DOHH2 (cell line): ENCODE measurements around the gene OSBPL10.

Source experiments
- H3F3A ChIP-seq: fragments of 200-600 bp; sonication (generic), shearing (Covaris generic); 2 replicates; pipeline ENCODE4 v1.6.0; 2016; ENCODE audit warnings: antibody characterized with exemption, mild to moderate bottlenecking; ENCODE audit not compliant: control insufficient read depth, insufficient read depth
- H3K27ac ChIP-seq: fragments of 200-600 bp; sonication (generic); 2 replicates; pipeline ENCODE4 v1.5.1; 2014; ENCODE audit warnings: low read depth, mild to moderate bottlenecking, low read length, moderate library complexity
- H3K27me3 ChIP-seq: fragments of 200-600 bp; sonication (generic); 2 replicates; pipeline ENCODE4 v1.6.1; 2014; ENCODE audit warnings: mild to moderate bottlenecking, low read length, mixed read lengths; ENCODE audit not compliant: control insufficient read depth
- H3K36me3 ChIP-seq: fragments of 200-600 bp; sonication (generic); 2 replicates; pipeline ENCODE4 v1.6.1; 2014; ENCODE audit warnings: mild to moderate bottlenecking, low read length, moderate library complexity, mixed read lengths; ENCODE audit not compliant: control insufficient read depth
- H3K4me1 ChIP-seq: fragments of 200-600 bp; sonication (generic); 2 replicates; pipeline ENCODE4 v1.6.1; 2014; ENCODE audit warnings: mild to moderate bottlenecking, low read length, mixed read lengths; ENCODE audit not compliant: control insufficient read depth
- H3K4me2 ChIP-seq: fragments of 200-600 bp; sonication (generic); 2 replicates; pipeline ENCODE4 v1.6.0; 2014; ENCODE audit warnings: mild to moderate bottlenecking, low read length, moderate library complexity
- H3K4me3 ChIP-seq: fragments of 200-600 bp; sonication (generic); 2 replicates; pipeline ENCODE4 v1.5.1; 2014; ENCODE audit warnings: mild to moderate bottlenecking, low read length, mixed read lengths
- H3K79me2 ChIP-seq: fragments of 200-600 bp; sonication (generic); 2 replicates; pipeline ENCODE4 v1.6.1; 2014; ENCODE audit warnings: mild to moderate bottlenecking, low read length, mixed read lengths; ENCODE audit not compliant: control insufficient read depth
- H3K9me2 ChIP-seq: fragments of 200-600 bp; sonication (generic); replicated peaks from 2 replicates; pipeline ENCODE4 v1.6.1; 2014; ENCODE audit warnings: mild to moderate bottlenecking, low read length, mixed read lengths; ENCODE audit not compliant: control insufficient read depth
- H3K9me3 ChIP-seq: fragments of 200-600 bp; sonication (generic); 2 replicates; pipeline ENCODE4 v1.6.1; 2014; ENCODE audit warnings: antibody characterized with exemption, low read length, mixed read lengths; ENCODE audit not compliant: control insufficient read depth, insufficient read depth
- H4K20me1 ChIP-seq: fragments of 200-600 bp; sonication (generic); 2 replicates; pipeline ENCODE4 v1.6.0; 2014; ENCODE audit warnings: low read depth, mild to moderate bottlenecking, antibody characterized with exemption, low read length, moderate library complexity; ENCODE audit not compliant: control insufficient read depth, insufficient read depth
- EZH2phosphoT487 ChIP-seq: fragments of 200-600 bp; sonication (generic); IDR thresholded peaks from 2 replicates; pipeline ENCODE4 v1.6.1; 2017; ENCODE audit warnings: borderline replicate concordance, mild to moderate bottlenecking, antibody characterized with exemption, low read length, moderate library complexity, mixed read lengths
- TF ChIP-seq, protein P1 (sequence below): fragments of 200-600 bp; sonication (generic); IDR thresholded peaks from one replicate; pipeline ENCODE4 v1.5.1; 2014; ENCODE audit warnings: antibody characterized with exemption, mild to moderate bottlenecking, low read depth, low read length; ENCODE audit not compliant: poor library complexity, severe bottlenecking

Gene OSBPL10

DNA sequence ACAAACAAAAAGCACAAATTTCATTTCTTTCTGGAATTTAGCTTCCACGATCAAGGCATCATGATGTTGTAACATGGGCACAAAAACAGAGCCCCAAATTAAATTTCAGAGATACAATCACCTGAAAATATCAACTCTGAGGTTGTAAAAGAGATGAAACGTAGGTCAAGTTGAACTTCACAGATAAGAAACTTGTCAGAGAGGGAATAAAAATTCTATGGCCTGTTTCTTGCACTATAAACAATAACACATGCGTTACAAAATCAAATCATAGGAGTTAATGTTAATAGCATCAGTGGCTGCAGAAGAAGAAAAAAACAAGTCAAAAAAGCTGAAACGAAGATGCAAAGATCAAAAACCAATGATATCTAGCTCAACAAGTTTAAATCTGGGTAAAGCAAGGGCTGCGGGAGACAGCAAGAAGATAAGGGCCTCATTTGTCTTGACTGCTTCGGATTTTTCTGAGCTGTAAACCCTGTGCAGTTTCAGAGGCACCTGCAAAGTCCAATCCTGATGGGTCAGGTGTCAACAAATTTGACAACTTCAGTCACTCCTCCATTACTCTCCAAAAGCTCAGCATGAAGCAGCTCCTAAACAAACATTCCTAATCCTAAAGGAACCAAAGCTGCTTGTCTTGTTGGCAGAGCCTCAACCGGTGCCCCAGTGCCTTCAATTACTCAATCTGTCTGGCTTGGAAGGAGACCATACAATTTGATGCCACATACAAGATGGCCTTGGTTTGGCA is 228.6 kb downstream of the OSBPL10 start:
- Histone ChIP-seq H3K4me1 (peaks cover 16% of the 10 kb centered on the region), H3K27me3 (no peaks in the 10 kb centered on the region), H3F3A (no peaks in the 10 kb centered on the region), H4K20me1 (no peaks in the 10 kb centered on the region), H3K9me2 (no peaks in the 10 kb centered on the region), H3K4me3 (no peak overlapping the region), H3K27ac (no peak overlapping the region), H3K4me2 (no peak overlapping the region), H3K79me2 (peaks cover 19% of the 10 kb centered on the region; the same call in 1 of the 2 replicates), H3K36me3 (peaks cover 30% of the 10 kb centered on the region), H3K9me3 (no peaks in the 10 kb centered on the region)
- no peak for TF ChIP-seq EZH2phosphoT487
- TF ChIP-seq, protein P1, sequence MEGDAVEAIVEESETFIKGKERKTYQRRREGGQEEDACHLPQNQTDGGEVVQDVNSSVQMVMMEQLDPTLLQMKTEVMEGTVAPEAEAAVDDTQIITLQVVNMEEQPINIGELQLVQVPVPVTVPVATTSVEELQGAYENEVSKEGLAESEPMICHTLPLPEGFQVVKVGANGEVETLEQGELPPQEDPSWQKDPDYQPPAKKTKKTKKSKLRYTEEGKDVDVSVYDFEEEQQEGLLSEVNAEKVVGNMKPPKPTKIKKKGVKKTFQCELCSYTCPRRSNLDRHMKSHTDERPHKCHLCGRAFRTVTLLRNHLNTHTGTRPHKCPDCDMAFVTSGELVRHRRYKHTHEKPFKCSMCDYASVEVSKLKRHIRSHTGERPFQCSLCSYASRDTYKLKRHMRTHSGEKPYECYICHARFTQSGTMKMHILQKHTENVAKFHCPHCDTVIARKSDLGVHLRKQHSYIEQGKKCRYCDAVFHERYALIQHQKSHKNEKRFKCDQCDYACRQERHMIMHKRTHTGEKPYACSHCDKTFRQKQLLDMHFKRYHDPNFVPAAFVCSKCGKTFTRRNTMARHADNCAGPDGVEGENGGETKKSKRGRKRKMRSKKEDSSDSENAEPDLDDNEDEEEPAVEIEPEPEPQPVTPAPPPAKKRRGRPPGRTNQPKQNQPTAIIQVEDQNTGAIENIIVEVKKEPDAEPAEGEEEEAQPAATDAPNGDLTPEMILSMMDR, result no peak

DNA sequence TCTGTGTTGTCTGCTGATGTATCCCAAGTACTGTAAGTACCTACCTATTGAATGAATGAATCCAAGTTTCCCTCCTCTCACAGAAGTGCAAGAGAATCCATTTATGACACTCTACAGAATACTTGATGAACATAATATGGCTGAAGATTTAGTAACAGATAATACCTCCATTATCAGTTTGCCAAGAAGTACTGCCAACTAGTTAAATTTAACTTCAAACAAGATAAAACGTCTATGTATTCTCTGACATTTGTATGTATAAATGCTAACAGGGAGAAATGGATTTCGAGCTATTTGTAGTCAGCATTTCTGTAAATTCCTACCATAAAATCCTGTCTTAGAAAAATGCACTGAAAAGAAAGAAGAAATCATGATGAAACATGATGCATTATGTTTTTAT is 230.7 kb downstream of the OSBPL10 start:
- Histone ChIP-seq H3K79me2 (peaks cover 17% of the 10 kb centered on the region; the same call in 1 of the 2 replicates), H3K36me3 (peaks cover 25% of the 10 kb centered on the region), H3K27ac (no peak overlapping the region), H3K4me2 (no peak overlapping the region), H3F3A (no peaks in the 10 kb centered on the region), H3K4me1 (no peaks in the 10 kb centered on the region; the same call in 1 of the 2 replicates), H3K27me3 (no peaks in the 10 kb centered on the region), H3K9me3 (no peaks in the 10 kb centered on the region), H3K4me3 (no peak overlapping the region), H3K9me2 (no peaks in the 10 kb centered on the region), H4K20me1 (no peaks in the 10 kb centered on the region)
- TF ChIP-seq EZH2phosphoT487, result no peak
- TF ChIP-seq, protein P1, result no peak

DNA sequence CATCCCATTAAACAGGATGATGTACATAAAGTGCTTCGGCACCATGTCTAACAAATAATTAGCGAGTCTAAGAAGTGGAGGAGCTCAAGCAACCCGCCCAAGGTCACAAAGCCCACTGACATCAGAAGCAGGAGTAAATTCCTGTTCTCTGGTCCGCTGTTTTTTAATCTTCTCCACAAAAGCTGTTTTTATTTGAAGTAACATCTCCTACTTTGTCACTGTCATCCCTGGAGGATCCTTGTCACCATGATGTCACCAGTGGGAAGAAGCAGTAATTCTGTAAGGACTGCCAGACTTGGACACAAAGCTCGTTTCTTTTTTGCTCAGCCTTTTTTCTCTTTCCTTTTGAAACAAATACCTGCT is 232.1 kb downstream of the OSBPL10 start:
- Histone ChIP-seq H3K79me2 (peaks cover 17% of the 10 kb centered on the region; the same call in 1 of the 2 replicates), H3K4me3 (no peak overlapping the region), H3K4me1 (no peaks in the 10 kb centered on the region; the same call in 1 of the 2 replicates), H3K36me3 (peaks cover 25% of the 10 kb centered on the region), H3K27ac (no peak overlapping the region), H3K27me3 (no peaks in the 10 kb centered on the region), H3K9me3 (no peaks in the 10 kb centered on the region), H4K20me1 (no peaks in the 10 kb centered on the region), H3K9me2 (no peaks in the 10 kb centered on the region), H3F3A (no peaks in the 10 kb centered on the region), H3K4me2 (no peak overlapping the region)
- no peak for TF ChIP-seq EZH2phosphoT487
- TF ChIP-seq, protein P1, result no peak
